GM03348 (cell line): ENCODE data around the gene CHST11.
"Not testable (repeated sequence)": the region's sequence is repeated elsewhere in the genome, so short reads cannot be mapped to it uniquely, and the experiment has no call there.

Experiments used
- DNase-seq: peaks from one replicate; pipeline ENCODE4 v3.0.0; 2012; ENCODE audit warnings: low spot score

Gene CHST11

DNA sequence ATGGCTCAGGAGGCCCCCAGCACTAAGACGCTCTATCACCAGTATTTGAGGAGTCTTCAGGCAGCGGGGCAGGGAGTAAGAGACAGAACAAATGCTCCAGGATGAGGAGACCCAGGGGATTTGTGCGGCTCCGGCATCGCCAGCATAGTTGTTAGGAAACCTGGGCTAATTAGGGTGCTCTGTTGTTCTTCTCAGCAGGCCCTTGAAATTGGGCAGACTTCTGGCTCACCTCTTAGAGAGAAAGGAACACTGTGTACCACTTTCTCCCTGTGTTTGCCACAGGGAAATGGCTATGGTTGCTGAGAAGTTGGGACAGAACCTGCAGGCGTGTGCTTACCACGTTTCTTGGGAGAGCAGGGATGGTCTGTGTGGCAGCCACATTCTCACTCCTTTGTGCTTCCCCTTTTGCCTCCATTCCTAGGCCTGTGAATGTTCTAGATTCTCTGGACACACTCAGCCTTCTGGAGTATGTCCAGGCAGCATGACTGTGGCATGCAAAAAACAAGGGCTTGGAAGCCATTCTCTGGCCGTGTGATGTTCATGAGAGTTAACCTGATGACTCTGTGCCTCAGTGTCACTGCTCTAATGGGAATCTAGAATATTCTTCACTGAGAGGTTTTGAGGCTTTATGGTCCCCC is 109.0 kb downstream of the CHST11 start:
- peak; percentile 62 for DNase-seq

DNA sequence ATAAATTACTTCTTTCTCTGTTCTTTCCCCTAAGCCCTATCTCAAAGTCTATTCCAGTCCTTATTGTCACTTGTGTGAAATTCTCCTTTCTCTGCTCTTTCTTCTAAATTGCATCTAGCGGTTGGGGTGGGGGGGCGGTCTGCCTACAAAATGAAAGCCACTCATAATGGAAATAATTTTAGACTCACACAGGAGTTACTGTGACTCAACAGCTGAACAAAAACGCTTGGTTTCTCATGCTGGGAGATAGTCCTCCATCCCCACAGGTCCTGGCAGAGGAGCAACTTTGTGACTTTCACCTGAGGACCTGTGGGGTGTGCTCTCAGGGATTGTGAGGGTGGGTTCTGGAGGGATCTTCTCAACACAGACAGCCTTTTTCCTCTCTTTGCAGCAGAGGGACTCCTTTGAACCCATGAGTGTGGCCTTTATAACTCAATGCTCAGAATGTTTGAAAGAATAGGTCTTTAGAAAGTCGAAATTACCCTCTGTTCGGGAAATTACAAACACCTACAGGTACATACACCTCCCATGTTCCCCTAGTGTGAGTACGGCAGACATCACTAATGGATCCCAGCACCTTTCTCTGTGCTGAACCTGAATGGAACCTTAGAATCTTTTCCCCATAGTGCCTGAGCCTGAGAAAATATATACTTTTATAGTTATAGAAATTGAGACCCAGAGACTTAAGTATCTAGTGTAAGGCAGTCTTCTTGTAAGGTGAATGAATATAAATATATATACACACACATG is 109.7 kb downstream of the CHST11 start:
- DNase-seq, result no peak

DNA sequence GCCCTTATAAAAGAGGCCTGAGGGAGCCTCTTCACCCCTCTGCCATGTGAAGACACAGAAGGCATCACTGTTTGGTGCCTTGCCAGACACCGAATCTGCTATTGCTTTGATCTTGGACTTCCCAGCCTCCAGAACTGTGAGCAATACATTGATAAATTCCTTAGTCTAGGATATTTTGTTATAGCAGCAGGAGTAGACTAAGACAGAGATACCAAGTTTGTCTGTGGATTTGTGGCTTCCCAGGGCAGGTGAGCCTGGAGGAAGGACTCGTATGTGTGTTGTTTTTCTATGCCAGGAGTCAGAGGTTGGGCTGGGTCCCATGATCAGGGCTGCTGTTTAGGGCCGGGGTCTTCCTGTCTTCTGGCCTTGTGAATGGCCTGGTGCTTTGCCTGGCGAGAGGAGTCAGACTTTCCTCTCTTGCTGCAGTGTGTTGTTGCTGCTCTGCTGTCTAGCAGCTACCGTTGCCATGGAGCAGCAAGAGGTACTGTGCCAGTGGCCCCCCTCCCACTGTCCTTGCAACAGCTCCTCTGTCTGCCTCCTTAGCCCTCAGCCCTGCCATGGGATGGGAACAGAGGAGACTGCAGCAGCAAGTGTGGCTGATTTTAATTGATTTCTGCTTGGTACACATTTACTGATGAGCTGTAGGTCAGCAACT is 111.2 kb downstream of the CHST11 start:
- no peak for DNase-seq

- DNase-seq, result no peak
Measured at GRCh38 chr12:104568487-104568868, 111.7 kb downstream of the CHST11 start.

- DNase-seq, result no peak
Measured at GRCh38 chr12:104568935-104569334, 112.2 kb downstream of the CHST11 start.

- no peak for DNase-seq
Measured at GRCh38 chr12:104569346-104570173, 112.8 kb downstream of the CHST11 start.

GRCh38 chr12:104570174-104570907 is 113.6 kb downstream of the CHST11 start:
- no peak for DNase-seq

DNA sequence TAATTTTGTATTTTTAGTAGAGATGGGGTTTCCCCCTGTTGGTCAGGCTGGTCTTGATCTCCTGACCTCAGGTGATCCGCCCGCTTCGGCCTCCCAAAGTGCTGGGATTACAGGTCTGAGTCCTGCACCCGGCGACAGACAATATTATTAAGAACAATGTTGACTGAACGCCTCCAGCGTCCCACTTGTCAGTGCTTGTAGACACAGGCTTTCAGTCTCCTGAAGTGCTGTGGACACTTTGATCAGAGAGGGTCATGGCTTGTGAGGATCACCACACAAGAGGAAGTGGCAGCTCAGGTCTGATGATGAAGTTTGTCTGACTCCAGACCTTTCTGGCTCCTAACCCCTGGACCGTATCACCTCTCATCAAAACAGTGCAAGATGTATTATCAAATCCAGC is 114.6 kb downstream of the CHST11 start:
- DNase-seq, result no peak

DNA sequence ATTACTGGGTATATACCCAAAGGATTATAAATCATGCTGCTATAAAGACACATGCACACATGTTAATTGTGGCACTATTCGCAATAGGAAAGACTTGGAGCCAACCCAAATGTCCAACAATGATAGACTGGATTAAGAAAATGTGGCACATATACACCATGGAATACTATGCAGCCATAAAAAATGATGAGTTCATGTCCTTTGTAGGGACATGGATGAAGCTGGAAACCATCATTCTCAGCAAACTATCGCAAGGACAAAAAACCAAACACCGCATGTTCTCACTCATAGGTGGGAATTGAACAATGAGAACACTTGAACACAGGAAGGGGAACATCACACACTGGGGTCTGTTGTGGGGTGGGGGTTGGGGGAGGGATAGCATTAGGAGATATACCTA is 117.6 kb downstream of the CHST11 start:
- not testable (repeated sequence) for DNase-seq

- DNase-seq, result not testable (repeated sequence)
Measured at GRCh38 chr12:104574758-104575157, 118.0 kb downstream of the CHST11 start.

DNA sequence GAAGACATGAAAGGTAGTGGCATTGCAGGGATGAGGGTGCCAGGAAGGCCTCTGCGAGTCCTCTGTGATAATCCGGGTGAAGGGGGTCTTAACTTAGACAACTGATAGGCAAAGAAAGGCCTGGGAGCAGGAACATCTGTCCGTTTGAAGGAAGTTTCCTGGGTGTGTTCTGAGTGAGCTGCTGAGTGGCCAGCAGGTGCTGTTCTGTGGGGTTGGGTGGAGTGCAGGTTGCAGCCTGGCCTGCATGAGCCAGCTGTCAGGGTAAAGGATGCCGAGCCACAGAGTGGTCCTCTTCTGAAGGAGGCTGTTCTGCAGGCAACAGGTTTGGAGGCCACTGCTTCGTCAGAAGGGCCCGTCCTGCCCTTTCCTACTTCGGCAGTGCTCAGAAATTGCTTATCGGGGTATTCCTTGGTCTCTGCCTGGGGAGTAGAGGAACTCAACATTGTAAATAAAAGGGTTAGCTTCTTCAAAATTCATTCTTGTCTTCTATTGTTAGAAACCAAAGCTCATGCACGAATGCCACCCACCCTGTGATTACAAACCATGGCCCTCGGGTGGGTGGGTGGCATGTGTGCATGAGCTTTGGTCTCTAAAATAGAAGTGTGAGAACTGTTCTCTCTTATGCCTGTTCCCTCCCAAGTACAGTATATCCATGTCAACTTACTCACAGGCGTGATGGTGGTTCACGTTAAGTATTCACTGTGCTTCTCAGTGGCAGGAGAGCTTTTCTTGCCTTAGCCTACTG is 118.9 kb downstream of the CHST11 start:
- DNase-seq, result no peak

- no peak for DNase-seq
Measured at GRCh38 chr12:104576187-104576778, 119.5 kb downstream of the CHST11 start.

GRCh38 chr12:104576980-104577580 is 120.3 kb downstream of the CHST11 start:
- no peak for DNase-seq

DNA sequence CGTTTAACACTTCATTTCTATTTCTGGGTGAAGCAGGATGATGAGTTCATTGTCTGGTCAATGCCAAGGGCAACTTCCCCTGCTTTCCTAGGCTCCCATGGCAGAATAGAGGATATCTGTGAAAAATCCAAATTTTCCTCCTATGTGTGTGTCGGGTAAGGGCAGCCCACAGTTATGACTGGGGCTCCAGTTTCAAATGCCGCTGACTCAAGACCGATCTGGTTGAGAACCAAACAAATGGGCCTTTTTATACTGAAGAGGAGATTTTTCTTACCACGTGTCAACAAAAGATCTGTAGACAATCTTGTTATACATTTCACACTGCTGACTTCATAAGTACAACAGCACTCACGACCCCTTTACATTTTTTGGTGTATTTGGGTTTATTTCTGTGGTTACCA is 120.8 kb downstream of the CHST11 start:
- peak; percentile 57 for DNase-seq

DNA sequence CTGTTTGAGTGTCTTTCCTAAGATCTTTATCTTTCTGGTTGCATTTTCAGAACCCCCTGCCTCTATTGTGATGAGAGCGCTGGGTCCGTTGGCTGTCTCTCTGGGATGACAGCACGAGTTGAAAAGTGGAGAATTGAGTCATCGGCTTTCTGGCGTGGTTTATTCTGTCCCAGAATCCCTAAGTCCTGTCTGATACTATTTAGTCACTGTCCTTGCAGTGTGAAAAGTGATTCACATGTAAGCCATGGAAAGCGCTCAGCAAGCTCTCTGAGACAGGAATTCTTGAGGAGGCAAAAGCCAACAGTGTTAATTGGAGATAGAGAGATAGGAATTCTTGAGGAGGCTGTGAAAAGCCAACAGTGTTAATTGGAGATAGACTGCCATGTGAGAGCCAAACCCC is 121.7 kb downstream of the CHST11 start:
- DNase-seq, result peak; percentile 73

GRCh38 chr12:104579718-104580495 is 123.2 kb downstream of the CHST11 start:
- no peak for DNase-seq

DNA sequence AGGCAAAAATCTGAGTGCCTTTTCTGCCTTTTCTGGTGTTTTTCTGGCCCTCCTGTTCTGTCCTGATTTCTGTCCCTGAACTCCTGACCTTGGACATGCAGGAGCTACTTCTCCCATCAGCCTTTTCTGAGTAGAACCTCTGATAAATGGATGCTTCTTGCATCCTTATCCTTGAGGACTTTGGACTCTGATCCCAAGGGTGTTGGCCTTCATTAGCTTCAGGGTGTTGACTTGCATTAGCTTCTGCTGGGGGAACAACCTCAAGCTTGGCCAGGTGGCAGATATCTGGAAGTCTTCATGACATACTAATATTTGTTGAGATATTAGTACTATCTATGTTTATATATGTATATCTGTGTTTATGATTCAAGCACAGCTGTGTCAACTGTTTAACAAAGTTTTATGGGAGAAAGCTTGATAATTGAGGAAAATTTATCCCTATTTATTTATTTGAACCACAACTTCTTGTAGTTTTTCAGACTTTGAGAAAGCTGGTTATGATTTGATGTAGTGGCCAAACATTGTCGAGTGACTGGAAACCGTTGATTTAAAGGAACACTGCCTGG is 124.3 kb downstream of the CHST11 start:
- no peak for DNase-seq

DNA sequence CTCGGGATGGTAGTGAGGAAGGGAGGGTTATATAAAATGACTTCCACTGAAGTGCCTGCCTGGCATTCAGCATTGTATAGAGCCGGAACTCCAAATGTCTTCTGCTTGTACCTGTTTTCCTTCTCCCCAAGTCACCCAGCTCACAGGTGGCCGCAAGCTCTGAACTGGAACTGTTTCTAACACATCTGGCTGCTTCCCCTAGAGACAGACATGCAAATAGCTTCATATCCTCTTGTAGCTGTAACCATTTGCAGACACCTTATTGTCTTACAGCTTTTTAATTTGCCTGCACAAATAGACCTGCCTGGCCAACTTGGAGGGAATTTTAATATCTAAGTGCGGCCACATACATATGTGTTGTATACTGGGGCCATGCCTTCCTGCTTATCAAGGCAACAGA is 126.0 kb downstream of the CHST11 start:
- no peak for DNase-seq

- no peak for DNase-seq
Measured at GRCh38 chr12:104583301-104583700, 126.6 kb downstream of the CHST11 start.
